ENCODE results near the gene TMEFF2. TPM values are rescaled to one million over a fixed set of nuclear protein-coding genes. Genes with fewer than 3 reads are reported as not detected.
A peak's percentile ranks its signal among the peaks of the same experiment; 100 is the strongest.

TMEFF2 gene
- total and polyA plus RNA-seq, 2 of the 4 experiments (the other 2 are of a cell fraction): 1.3 to 3.0 TPM

DNA sequence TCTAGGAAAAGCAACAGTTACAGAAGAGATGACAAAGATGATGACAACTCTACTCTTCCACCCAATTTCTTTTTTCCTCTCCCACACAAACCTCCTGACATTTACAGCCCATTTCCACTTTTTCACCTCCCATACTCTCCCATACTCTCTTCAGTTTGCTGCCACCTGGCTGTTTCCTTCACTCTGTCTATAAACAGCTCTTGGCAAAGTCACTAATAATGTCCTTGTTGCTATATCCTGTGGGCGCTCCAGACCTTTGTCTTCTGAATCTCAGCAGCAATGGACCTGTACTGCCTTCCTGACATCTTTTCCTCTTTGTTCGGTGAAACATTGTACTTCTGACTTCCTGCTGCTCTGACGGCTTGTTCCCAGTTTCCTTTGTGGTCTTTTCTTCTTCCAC lies 287.2 kb downstream of the TMEFF2 start:
- ATAC-seq (ENCODE audit: low read depth) (no peak), DNase-seq (no peak)
- Histone ChIP-seq H4K5ac (ENCODE audit: low read depth, low read length) (no peak overlapping the region), H4K91ac (ENCODE audit: insufficient read depth, low read depth, low read length) (no peak overlapping the region; the same call in 1 of the 2 replicates), H2AK5ac (ENCODE audit: low read depth, low read length) (no peak overlapping the region), H3K9ac (ENCODE audit: low read depth, low read length) (no peak overlapping the region), H3K23ac (ENCODE audit: low read depth, low read length) (no peak overlapping the region), H2BK15ac (ENCODE audit: low read depth, low read length) (no peak overlapping the region), H3K4me3 (ENCODE audit: insufficient read depth, low read depth, low read length) (no peak overlapping the region), H3K4ac (ENCODE audit: low read depth, low read length) (no peak overlapping the region), H2BK20ac (ENCODE audit: low read depth, low read length) (no peak overlapping the region), H3K18ac (ENCODE audit: low read depth, low read length) (peak overlapping the region; percentile 55; the same call in 1 of the 2 replicates), H2AFZ (replicated peaks; ENCODE audit: low read length, poor library complexity) (peak overlapping the region; percentile 12), H3K56ac (ENCODE audit: extremely low read depth, insufficient read depth, low read length) (no peak overlapping the region), H4K8ac (ENCODE audit: low read depth in 2 of 2, low read length in 2 of 2) (no peak overlapping the region), H2AK9ac (replicated peaks; ENCODE audit: low read depth, low read length, poor library complexity) (no peak overlapping the region), H3K4me2 (ENCODE audit: low read depth, low read length) (no peak overlapping the region), H4K20me1 (ENCODE audit: insufficient read depth, low read length) (no peaks in the 10 kb centered on the region), H3K79me1 (ENCODE audit: low read depth in 1 of 2, low read length in 2 of 2) (no peaks in the 10 kb centered on the region), H3K9me3 (ENCODE audit: control insufficient read depth, insufficient read depth, low read length) (no peaks in the 10 kb centered on the region), H3K27me3 (ENCODE audit: control insufficient read depth, insufficient read depth, low read length) (no peaks in the 10 kb centered on the region), H3K36me3 (ENCODE audit: control insufficient read depth, insufficient read depth, low read length) (no peaks in the 10 kb centered on the region), H2BK5ac (ENCODE audit: low read depth, low read length, poor library complexity, severe bottlenecking) (no peak overlapping the region), H2BK120ac (ENCODE audit: low read depth, low read length) (no peak overlapping the region), H3K9me1 (ENCODE audit: insufficient read depth, low read length) (no peaks in the 10 kb centered on the region), H3K14ac (replicated peaks; ENCODE audit: low read depth, low read length) (no peak overlapping the region), H3K27ac (ENCODE audit: insufficient read depth, low read length) (no peak overlapping the region), H3K4me1 (ENCODE audit: control insufficient read depth, insufficient read depth, low read length) (peaks cover 2% of the 10 kb centered on the region)
- POLR2A ChIA-PET (ENCODE audit: unreplicated experiment): interaction anchor here (0.6 kb wide), 1 partner anchor 231 kb away, joined by 5 read pairs; no protein-coding TSS in a partner anchor
- WGBS, 2 experiments (ENCODE audit: extremely low coverage in 2 of 2, insufficient read length in 1 of 2): 100% methylated on average over 1 of the region's 3 CpGs; no CpG with 5 or more reads in 1 of the 2 experiments
- TF ChIP-seq RCOR1 (IDR thresholded peaks at IDR 0.05; ENCODE audit: insufficient replicate concordance, low read length) (no peak), CHD1 (IDR thresholded peaks at IDR 0.05; ENCODE audit: low read depth, low read length) (no peak), RAD21 (IDR thresholded peaks at IDR 0.05; ENCODE audit: low read length) (no peak), FOS (IDR thresholded peaks at IDR 0.05; ENCODE audit: low read depth, low read length) (no peak), NFE2L2 (IDR thresholded peaks at IDR 0.05; ENCODE audit: low read depth, low read length) (no peak), MXI1 (IDR thresholded peaks at IDR 0.05; ENCODE audit: borderline replicate concordance, low read depth, low read length) (no peak), MAFK (IDR thresholded peaks at IDR 0.05; ENCODE audit: low read depth, low read length) (no peak)
- TF ChIP-seq, protein P1, sequence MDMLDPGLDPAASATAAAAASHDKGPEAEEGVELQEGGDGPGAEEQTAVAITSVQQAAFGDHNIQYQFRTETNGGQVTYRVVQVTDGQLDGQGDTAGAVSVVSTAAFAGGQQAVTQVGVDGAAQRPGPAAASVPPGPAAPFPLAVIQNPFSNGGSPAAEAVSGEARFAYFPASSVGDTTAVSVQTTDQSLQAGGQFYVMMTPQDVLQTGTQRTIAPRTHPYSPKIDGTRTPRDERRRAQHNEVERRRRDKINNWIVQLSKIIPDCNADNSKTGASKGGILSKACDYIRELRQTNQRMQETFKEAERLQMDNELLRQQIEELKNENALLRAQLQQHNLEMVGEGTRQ (IDR thresholded peaks at IDR 0.05; ENCODE audit: low read depth, low read length): no peak
- in situ Hi-C loops (cut with MboI; ENCODE audit: low sequenced_read_pairs): no loop called here
- dilution Hi-C loops (cut with HindIII; ENCODE audit: low sequenced_read_pairs, unreplicated experiment): no loop called here
- CTCF ChIA-PET: no interaction called here
- intact Hi-C loops (cut with micrococcal nuclease): no loop called here
- no TSS peak for BruUV-seq (replicated peaks)

Data from IMR-90 (cell line).